ENCODE measurements around the gene SCIMP.

Gene SCIMP

DNA sequence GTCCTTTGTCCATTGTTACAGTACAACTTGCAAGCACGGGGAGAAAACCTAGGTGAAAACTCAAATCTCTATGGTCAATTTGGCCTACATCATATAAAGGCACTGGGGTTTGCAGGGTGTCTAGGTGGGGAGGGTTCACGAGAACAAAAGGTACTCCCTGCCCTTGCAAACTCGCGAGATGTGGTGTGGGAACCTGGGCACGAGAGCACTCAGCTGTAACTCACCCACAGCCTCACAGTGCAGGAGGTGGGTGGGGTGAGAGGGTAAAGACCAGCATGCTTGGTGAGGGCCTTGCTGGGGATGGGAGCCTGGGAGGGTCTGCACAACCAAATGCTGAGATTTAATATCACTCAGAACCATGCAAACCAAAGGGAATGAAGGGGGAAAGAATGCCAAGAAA, 24.6 kb downstream of the SCIMP start:
- Histone ChIP-seq H3K27ac (ENCODE audit: low read depth, low read length) (no peak overlapping the region), H3K36me3 (ENCODE audit: insufficient read depth, low read length) (no peaks in the 10 kb centered on the region), H3K79me2 (ENCODE audit: control insufficient read depth, insufficient read depth, low read length, unreplicated experiment) (no peaks in the 10 kb centered on the region), H3K4me1 (ENCODE audit: control insufficient read depth, insufficient read depth, low read length, unreplicated experiment) (no peaks in the 10 kb centered on the region), H2AFZ (ENCODE audit: low read length, unreplicated experiment) (no peak overlapping the region), H3K4me3 (ENCODE audit: low read depth, low read length) (no peak overlapping the region), H3K27me3 (ENCODE audit: insufficient read depth, low read length) (no peaks in the 10 kb centered on the region)

GRCh38 chr17:5209396-5209795, 25.3 kb downstream of the SCIMP start:
- Histone ChIP-seq H3K27ac (ENCODE audit: low read depth, low read length) (no peak overlapping the region), H3K4me3 (ENCODE audit: low read depth, low read length) (no peak overlapping the region), H2AFZ (ENCODE audit: low read length, unreplicated experiment) (no peak overlapping the region), H3K79me2 (ENCODE audit: control insufficient read depth, insufficient read depth, low read length, unreplicated experiment) (no peaks in the 10 kb centered on the region), H3K4me1 (ENCODE audit: control insufficient read depth, insufficient read depth, low read length, unreplicated experiment) (no peaks in the 10 kb centered on the region), H3K27me3 (ENCODE audit: insufficient read depth, low read length) (no peaks in the 10 kb centered on the region), H3K36me3 (ENCODE audit: insufficient read depth, low read length) (no peaks in the 10 kb centered on the region)

- no peaks in the 10 kb centered on the region for H3K27me3 ChIP-seq (ENCODE audit: insufficient read depth, low read length)
- H3K27ac ChIP-seq (ENCODE audit: low read depth, low read length), result peak overlapping the region; percentile 52; the same call in 1 of the 2 replicates
- no peaks in the 10 kb centered on the region for H3K79me2 ChIP-seq (ENCODE audit: control insufficient read depth, insufficient read depth, low read length, unreplicated experiment)
- no peaks in the 10 kb centered on the region for H3K36me3 ChIP-seq (ENCODE audit: insufficient read depth, low read length)
- peak overlapping the region; percentile 20; the same call in 1 of the 2 replicates for H3K4me3 ChIP-seq (ENCODE audit: low read depth, low read length)
- H2AFZ ChIP-seq (ENCODE audit: low read length, unreplicated experiment), result no peak overlapping the region
- H3K4me1 ChIP-seq (ENCODE audit: control insufficient read depth, insufficient read depth, low read length, unreplicated experiment), result peaks cover 20% of the 10 kb centered on the region
Measured at GRCh38 chr17:5203908-5204294, 30.8 kb downstream of the SCIMP start.

- peak overlapping the region; percentile 52 for H3K27ac ChIP-seq (ENCODE audit: low read depth, low read length)
- no peaks in the 10 kb centered on the region for H3K27me3 ChIP-seq (ENCODE audit: insufficient read depth, low read length)
- no peak overlapping the region for H2AFZ ChIP-seq (ENCODE audit: low read length, unreplicated experiment)
- no peaks in the 10 kb centered on the region for H3K79me2 ChIP-seq (ENCODE audit: control insufficient read depth, insufficient read depth, low read length, unreplicated experiment)
- no peaks in the 10 kb centered on the region for H3K36me3 ChIP-seq (ENCODE audit: insufficient read depth, low read length)
- peaks cover 20% of the 10 kb centered on the region for H3K4me1 ChIP-seq (ENCODE audit: control insufficient read depth, insufficient read depth, low read length, unreplicated experiment)
- H3K4me3 ChIP-seq (ENCODE audit: low read depth, low read length), result peak overlapping the region; percentile 20; the same call in 1 of the 2 replicates
Measured at GRCh38 chr17:5203178-5203907, 31.3 kb downstream of the SCIMP start.

DNA sequence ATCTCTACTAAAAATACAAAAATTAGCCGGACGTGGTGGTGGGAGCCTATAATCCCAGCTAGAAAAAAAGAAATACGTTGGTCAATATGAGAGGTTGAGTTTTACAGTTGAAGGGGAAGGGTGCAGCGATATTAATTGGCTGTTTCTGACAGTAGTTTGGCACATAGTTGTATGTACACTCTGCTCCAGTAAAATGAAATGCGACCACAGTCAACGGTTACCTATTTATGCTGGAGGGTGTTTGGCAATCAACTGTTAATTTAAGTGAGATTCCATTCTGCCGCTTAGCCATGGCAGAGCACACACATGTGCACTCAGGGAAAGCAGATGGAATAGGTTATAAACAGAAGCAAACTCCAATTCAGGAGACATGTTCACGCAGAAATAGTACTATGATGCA, 33.6 kb downstream of the SCIMP start:
- no peak overlapping the region for H3K27ac ChIP-seq (ENCODE audit: low read depth, low read length)

GRCh38 chr17:5200360-5200759, 34.3 kb downstream of the SCIMP start:
- no peak overlapping the region for H3K27ac ChIP-seq (ENCODE audit: low read depth, low read length)
- H3K4me1 ChIP-seq (ENCODE audit: control insufficient read depth, insufficient read depth, low read length, unreplicated experiment), result peaks cover 20% of the 10 kb centered on the region
- no peaks in the 10 kb centered on the region for H3K79me2 ChIP-seq (ENCODE audit: control insufficient read depth, insufficient read depth, low read length, unreplicated experiment)
- no peak overlapping the region for H3K4me3 ChIP-seq (ENCODE audit: low read depth, low read length)
- H3K27me3 ChIP-seq (ENCODE audit: insufficient read depth, low read length), result no peaks in the 10 kb centered on the region
- no peak overlapping the region for H2AFZ ChIP-seq (ENCODE audit: low read length, unreplicated experiment)
- H3K36me3 ChIP-seq (ENCODE audit: insufficient read depth, low read length), result no peaks in the 10 kb centered on the region

More for the DNA sequence above, 33.6 kb downstream of the SCIMP start:
- Histone ChIP-seq H3K36me3 (ENCODE audit: insufficient read depth, low read length) (no peaks in the 10 kb centered on the region), H3K4me3 (ENCODE audit: low read depth, low read length) (no peak overlapping the region), H3K4me1 (ENCODE audit: control insufficient read depth, insufficient read depth, low read length, unreplicated experiment) (peaks cover 20% of the 10 kb centered on the region), H2AFZ (ENCODE audit: low read length, unreplicated experiment) (no peak overlapping the region), H3K79me2 (ENCODE audit: control insufficient read depth, insufficient read depth, low read length, unreplicated experiment) (no peaks in the 10 kb centered on the region), H3K27me3 (ENCODE audit: insufficient read depth, low read length) (no peaks in the 10 kb centered on the region)

GRCh38 chr17:5198472-5198871, 36.2 kb downstream of the SCIMP start:
- H3K27me3 ChIP-seq (ENCODE audit: insufficient read depth, low read length), result no peaks in the 10 kb centered on the region
- H3K79me2 ChIP-seq (ENCODE audit: control insufficient read depth, insufficient read depth, low read length, unreplicated experiment), result no peaks in the 10 kb centered on the region
- H3K27ac ChIP-seq (ENCODE audit: low read depth, low read length), result no peak overlapping the region
- H3K36me3 ChIP-seq (ENCODE audit: insufficient read depth, low read length), result no peaks in the 10 kb centered on the region
- no peak overlapping the region for H2AFZ ChIP-seq (ENCODE audit: low read length, unreplicated experiment)
- H3K4me3 ChIP-seq (ENCODE audit: low read depth, low read length), result no peak overlapping the region
- H3K4me1 ChIP-seq (ENCODE audit: control insufficient read depth, insufficient read depth, low read length, unreplicated experiment), result peaks cover 12% of the 10 kb centered on the region

GRCh38 chr17:5194346-5194745, 40.3 kb downstream of the SCIMP start:
- no peak overlapping the region for H3K4me3 ChIP-seq (ENCODE audit: low read depth, low read length)
- H2AFZ ChIP-seq (ENCODE audit: low read length, unreplicated experiment), result no peak overlapping the region
- H3K27ac ChIP-seq (ENCODE audit: low read depth, low read length), result no peak overlapping the region
- no peaks in the 10 kb centered on the region for H3K27me3 ChIP-seq (ENCODE audit: insufficient read depth, low read length)
- peaks cover 12% of the 10 kb centered on the region for H3K36me3 ChIP-seq (ENCODE audit: insufficient read depth, low read length)
- H3K79me2 ChIP-seq (ENCODE audit: control insufficient read depth, insufficient read depth, low read length, unreplicated experiment), result peaks cover 13% of the 10 kb centered on the region
- peaks cover 7% of the 10 kb centered on the region for H3K4me1 ChIP-seq (ENCODE audit: control insufficient read depth, insufficient read depth, low read length, unreplicated experiment)

- Histone ChIP-seq H3K79me2 (ENCODE audit: control insufficient read depth, insufficient read depth, low read length, unreplicated experiment) (peaks cover 13% of the 10 kb centered on the region), H3K4me1 (ENCODE audit: control insufficient read depth, insufficient read depth, low read length, unreplicated experiment) (peaks cover 7% of the 10 kb centered on the region), H2AFZ (ENCODE audit: low read length, unreplicated experiment) (peak within 1 kb of the TSS; percentile 99), H3K27ac (ENCODE audit: low read depth, low read length) (peak within 1 kb of the TSS; percentile 55), H3K4me3 (ENCODE audit: low read depth, low read length) (peak within 1 kb of the TSS; percentile 95), H3K36me3 (ENCODE audit: insufficient read depth, low read length) (peaks cover 34% of the 10 kb centered on the region), H3K27me3 (ENCODE audit: insufficient read depth, low read length) (no peaks in the 10 kb centered on the region)
Measured at GRCh38 chr17:5191541-5192417, 42.9 kb downstream of the SCIMP start, which contains the start of gene ZNF594. Gene ZNF594 (minus strand): TSS chr17:5191868. CDS start chr17:5184256, 7,612 bp downstream.

DNA sequence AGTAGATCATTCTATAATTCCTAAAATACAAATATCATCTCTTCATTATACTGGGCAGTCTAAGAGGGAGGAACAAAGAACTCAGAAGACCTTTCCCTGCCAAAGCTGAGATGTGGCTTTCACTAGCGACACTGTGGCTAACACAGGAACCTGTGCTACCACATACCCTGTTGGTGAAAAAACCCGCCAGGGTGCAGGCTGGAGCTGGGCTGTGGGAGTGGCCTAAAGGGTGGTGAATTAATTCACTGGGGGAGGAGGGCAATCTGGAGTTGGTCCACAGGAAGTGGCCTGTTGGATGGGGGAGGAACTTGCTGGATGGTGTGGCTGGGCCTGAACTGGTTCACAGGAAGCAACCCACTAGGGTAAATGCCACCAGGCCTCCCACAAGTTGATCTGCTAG, 50.4 kb downstream of the SCIMP start:
- Histone ChIP-seq H3K4me3 (ENCODE audit: low read depth, low read length) (no peak overlapping the region), H3K4me1 (ENCODE audit: control insufficient read depth, insufficient read depth, low read length, unreplicated experiment) (no peaks in the 10 kb centered on the region), H3K79me2 (ENCODE audit: control insufficient read depth, insufficient read depth, low read length, unreplicated experiment) (no peaks in the 10 kb centered on the region), H3K36me3 (ENCODE audit: insufficient read depth, low read length) (peaks cover 58% of the 10 kb centered on the region), H3K27me3 (ENCODE audit: insufficient read depth, low read length) (no peaks in the 10 kb centered on the region), H3K27ac (ENCODE audit: low read depth, low read length) (no peak overlapping the region), H2AFZ (ENCODE audit: low read length, unreplicated experiment) (no peak overlapping the region)
